Activated CD8-positive, alpha-beta memory T cell treated with anti-CD3 and anti-CD28 coated beads for 48 hours (primary cell): ENCODE results near the gene ZNF235.
"Not testable (repeated sequence)": the region's sequence is repeated elsewhere in the genome, so short reads cannot be mapped to it uniquely, and the experiment has no call there.

ENCODE experiments used
- DNase-seq, 3 experiments: peaks; one replicate each; pipeline ENCODE4 v3.0.0-alpha.2; 2020; ENCODE audit warnings: low read depth in 2 of 3, low spot score in 2 of 3

ZNF235 gene

DNA sequence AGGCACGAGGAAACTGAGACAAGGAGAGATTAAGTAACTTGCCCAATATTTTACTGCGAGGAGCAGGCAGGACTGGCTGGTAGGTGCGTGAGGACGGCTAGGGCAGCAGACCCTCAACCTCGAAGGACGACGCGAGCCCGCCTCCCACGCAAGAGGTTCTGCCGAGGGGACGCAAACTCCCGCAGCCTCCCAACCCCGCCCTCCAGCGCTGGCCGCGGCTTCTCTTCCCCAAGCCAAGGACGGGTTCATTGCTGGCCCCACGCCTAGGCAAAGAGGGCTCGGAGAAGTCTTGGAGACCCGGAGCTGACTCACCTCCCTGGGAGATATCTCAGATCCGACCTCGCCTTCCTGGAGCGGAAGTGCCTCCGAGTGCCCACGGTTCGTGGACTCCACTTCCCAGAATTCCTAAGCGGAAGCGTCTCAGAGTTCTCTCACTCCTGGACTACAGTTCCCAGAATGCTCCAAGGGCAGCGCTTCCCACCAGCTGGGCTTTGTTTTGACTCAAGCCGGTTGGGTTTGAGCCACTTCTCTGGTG lies at the start of gene ZNF235:
ZNF235 (minus strand) TSS at position 367 of the 535 bp plus-strand sequence. CDS start 1,621 bp downstream, outside the sequence.
- DNase-seq, result peak; percentile 29 to 45 (median 44)

DNA sequence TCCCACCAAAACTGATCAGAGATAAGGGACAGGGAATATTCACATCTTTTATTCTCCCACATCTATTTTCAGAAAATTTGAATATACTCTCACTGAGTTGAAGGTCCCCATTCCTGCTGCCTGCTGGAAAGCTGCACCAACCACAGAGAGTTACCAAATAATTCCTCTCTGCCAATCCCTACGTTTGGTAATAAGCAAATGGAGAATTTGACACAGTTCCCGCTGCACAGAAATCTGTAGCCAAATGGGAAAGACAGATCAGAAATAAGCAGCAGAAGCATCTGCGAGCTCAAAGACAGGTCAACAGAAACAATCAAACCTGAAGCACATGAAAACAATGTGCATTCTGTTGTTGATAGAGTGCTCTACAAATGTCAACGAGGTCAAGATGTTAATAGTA lies 41.7 kb upstream of the ZNF235 start:
- no peak for DNase-seq

DNA sequence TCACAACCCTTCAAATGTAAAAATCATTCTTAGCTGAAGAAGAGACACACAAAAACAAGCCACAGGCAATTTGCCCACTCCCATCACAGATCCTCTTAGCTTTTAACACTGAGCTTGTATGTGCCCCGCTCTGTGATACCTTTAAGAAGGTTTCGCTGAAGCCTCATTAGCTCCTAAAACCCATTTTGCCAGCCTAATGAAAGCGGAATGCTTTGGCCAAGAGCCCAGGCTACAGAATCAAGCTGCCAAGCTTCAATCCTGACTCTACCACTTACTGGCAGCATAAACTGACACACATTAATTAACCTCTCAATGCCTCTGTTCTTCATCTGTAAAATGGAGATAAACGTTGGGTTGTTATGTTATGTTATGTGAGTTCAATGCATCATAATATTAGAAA lies 41.1 kb upstream of the ZNF235 start:
- DNase-seq, result no peak

DNA sequence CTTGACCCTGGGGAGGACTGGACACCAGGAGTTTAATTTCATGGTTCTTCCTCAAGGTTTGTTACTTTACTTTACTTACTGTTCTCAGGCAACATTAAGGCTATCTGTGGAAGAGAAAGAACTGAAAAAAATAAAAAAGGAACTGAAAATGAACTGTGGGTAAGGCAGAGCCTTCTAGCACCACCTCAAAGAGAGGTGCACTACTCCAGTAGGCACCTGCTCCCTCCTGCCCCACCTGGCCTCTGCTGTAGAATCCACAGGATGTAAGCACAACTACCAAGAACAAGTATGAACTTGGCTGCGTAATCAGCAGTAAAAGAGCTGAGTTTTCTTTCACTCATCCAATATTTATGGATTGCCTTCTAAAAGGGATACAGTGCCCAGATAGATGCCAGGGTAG lies 39.4 kb upstream of the ZNF235 start:
- DNase-seq, result no peak

DNA sequence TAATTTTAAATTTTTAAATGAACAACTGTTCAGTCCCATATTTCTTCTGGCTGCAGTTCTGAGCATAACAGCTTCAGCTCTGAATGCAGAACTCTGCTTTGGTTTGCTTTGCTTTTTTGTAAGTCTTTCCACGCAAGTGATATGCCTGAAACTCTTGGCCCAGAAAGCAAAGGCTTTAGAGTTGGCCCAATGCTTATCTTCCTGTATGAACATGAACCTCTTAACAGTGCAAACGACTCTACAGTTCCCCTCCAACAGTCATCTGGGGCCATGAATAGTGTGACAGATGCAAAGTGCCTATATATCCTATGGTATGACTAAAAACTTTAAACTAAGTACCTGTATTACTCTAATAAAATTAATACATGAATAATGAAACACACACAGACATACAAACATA lies 37.0 kb upstream of the ZNF235 start:
- no peak for DNase-seq

DNA sequence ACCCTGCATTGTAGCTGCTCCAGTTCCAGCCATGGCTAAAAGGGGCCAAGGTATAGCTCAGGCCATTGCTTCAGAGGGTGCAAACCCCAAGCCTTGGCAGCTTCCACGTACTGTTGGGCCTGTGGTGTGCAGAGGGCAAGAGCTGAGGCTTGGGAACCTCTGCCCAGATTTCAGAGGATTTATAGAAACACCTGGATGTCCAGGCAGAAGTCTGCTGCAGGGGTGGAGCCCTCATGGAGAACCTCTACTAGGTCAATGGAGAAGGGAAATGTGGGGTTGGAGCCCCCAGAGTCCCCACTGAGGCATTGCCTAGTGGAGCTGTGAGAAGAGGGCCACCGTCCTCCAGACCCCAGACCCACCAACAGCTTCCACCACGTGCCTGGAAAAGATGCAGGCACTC lies 29.8 kb upstream of the ZNF235 start:
- not testable (repeated sequence) for DNase-seq

DNA sequence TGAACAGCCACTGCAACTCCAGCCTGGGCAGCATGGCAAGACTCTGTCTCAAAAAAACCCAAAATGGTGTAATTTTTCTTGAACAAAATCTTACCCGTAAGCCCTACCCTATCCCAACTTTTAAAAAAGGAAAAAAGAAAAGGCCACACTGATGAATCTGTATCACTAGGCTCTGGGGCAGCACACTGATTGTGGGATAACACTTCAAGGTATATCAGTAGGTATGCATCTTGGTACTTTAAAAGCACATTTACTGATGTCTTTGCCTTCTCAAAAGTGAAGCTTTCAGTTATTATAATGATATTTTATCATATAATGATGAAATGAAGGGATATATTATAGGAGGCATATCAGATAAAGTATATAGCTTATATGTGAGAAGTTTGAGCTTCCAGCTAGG lies 27.3 kb upstream of the ZNF235 start:
- no peak for DNase-seq

DNA sequence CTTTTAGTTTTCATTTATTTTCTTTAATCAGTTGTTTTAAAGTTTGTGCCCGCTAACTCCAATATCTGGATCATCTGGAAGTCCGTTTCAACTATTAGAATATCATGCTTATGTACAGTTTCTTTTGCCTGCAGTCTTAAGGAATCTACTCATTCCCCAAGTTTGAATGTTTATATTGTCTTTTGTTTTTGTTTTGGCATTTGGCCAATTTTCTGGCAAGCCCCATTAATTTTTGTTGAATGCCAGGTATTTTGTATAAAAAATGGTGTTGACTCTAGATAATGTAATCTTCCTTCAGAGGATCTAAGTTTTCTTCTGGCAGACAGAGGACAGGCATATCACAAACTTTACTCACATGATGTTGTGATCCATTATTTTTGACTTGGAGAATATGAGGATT lies 11.1 kb upstream of the ZNF235 start:
- DNase-seq, result no peak

DNA sequence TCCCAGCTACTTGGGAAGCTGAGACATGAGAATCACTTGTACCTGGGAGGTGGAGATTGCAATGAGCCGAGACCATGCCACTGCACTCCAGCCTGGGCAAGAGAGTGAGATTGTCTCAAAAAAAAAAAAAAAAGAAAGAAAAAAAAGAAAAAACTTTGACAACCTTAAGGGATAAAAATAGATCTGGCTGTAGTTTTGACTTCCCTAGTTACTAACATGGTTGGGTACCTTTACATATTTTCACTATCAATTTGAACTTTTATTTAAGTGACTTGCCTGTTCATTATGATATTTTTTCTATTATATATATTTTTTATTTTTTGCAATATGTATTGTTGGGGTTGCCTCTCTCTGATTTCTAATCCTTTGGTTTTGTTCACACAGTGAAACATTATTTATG lies 8.4 kb upstream of the ZNF235 start:
- no peak for DNase-seq

DNA sequence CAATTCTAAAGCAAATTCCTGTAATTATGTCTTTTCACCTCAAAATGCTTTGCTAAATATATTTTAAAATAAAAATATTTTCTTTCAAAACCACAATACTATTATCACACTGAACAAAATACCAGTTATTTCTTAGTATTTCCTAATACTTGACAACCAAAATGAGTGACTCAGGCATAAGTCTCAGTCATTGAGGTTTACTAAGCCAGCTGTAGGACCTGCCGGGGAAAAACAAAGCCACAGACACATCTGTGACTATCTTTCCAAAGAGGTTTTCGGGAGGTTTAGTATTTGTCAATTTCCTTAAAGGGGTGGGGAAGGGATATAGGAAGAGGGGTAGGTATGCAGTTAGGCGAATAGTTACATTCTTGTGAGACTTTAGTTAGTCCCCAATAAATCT lies 3.2 kb upstream of the ZNF235 start:
- DNase-seq, result no peak

DNA sequence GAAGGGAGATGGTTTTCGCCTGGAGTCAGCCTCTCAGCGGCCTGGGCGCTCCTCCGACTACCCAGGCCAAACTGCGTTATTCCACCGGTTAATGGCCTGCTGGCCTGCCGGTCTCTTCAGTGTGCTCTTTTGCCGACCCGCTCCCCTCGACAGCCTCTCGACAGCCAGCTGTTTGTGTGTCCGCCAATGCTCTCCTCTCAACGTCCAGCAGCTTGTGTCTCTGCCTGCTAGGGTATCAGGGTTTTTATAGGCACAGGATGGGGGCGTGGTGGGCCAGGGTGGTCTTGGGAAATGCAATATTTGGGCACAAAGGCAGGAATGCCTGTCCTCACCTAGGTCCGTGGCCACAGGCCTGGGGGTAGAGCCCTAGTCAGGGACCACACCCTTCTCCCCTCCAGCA lies 1.5 kb upstream of the ZNF235 start:
- DNase-seq, result no peak

DNA sequence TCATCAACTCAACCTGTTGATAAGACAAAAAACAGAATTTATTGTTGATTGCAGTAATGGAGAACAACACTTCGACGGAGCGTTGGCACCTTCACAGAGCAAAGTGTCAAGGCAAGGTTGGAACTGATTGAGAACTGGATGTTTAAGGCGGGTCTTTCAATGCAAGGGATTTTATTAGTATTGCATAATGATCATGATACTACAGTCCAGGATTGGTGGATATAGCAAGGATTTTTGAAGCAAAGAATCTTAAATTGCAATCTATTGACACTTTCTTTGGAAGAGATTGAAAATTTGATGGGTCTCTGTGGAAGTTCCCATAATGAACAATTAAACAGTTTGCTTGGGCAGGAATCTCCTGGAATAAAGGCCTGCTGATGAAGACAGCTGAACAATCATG lies 632 bp upstream of the ZNF235 start:
- DNase-seq, result no peak

DNA sequence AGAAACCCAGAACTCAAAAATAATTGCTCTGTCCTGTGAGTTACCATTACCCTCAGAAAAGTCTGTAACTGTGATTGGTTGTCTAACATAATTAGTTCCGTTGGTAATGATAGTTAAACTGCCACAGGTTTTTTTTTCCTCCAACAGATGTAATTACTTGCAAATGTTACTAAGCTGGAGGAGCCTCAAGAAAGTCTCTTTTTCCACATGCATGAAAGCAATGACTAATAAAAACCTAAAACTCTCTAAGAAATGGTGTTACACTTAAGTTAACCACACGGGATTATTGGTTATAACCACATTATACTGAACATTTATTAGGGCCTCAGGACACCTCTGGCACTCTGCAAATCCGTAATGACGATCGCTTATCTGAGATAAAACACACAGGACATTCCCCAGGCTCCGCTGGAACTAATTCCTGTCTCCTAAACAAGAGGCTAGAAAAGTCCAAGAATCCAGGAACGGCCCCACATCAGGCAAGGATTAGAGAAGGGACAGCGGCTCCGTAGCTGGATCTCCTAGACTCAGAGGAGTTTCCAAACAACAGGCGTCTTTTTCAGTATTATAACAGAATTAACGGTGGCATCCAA lies 753 bp downstream of the ZNF235 start:
- no peak for DNase-seq

DNA sequence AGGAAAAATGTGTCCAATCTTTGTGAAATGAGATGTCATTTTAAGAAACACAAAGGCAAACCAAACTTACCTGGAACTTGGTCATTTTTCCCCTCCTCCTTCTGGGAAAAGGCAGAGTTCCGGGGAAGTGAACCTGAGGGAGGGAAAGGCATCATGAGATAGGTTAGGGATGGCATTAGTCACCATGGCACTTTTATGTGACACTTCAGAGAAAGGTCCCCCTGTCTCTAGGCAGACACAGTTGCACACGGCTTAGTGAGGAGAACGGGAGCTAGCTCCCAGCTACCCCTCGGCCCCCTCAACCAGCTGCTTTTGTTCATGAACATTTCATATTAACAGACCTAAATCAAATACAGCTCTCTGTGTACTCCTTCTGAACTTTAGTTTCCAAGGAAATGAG lies 1.5 kb downstream of the ZNF235 start:
- no peak for DNase-seq

DNA sequence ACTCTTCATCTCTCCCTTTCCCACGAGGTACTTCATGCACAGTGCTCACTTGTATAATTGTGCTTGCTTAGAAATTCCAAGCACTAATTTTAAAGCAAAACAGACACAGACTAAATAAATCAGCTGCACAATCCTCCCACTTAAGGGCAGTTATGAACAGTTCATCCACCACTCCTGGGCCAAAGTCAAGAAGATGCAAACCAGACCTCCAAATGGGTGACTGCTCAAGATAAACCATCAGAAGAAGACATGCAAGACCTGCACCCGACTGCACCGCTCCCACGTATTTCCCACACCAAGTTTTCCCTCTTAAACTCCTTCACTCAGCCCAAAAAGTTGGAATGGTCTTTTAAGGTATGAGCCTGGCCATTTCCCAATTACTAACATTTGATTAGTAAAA lies 19.9 kb downstream of the ZNF235 start:
- no peak for DNase-seq

DNA sequence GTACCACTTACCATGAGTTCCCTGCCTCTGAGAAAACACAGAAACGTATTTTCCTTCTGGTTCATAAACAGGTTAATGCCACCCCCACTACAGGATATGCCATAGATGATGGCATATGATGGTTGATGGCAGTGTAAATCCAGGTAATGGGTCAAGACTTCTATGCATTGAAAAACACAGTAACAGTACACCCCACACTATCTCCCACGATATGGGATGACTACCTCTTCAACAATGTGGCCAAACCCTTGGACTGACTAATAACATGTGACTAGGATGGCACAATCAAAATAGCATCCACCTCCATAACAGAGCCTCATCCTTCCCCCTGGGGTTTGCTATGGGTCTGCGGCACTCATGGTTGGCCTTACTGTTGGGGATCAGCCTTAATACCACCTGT lies 22.0 kb downstream of the ZNF235 start:
- DNase-seq, result no peak

DNA sequence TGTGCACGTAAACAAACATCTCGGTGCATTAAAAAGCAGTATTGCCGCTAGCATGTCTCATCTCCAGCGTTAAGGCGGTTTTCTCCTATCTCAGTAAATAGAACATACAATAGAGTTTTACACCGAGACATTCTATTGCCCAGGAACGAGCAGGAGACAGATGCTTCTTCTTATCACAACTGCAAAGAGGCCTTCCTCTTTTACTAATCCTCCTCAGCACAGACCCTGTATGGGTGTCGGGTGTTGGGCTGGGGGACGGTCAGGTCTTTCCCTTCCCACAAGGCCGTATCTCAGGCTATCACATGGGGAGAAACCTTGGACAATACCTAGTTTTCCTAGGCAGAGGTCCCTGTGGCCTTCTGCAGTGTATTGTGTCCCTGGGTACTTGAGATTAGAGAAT lies 23.9 kb downstream of the ZNF235 start:
- DNase-seq, result no peak

DNA sequence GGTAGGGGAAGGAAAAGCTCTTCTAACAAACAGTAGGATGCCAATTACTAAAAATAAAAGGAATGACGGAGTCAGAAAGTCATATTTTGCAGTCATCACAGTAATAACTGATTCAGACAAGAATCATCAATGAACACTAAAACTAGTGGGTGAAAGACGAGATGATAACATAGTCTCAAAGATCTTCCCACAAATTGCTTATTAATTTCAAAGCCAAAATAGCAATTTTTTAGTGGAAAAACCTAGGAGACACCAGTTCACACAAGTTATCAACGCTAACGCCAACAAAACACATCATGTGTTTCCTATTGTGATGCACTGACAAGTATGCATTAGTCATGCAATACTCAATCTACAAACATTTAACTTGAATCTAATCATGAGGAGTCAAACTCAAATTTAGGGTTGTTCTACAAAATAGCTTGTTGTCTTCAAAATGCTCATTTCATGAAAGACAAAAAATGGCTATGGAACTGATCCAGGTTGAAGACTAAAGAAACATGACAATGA lies 26.6 kb downstream of the ZNF235 start:
- DNase-seq, result no peak

DNA sequence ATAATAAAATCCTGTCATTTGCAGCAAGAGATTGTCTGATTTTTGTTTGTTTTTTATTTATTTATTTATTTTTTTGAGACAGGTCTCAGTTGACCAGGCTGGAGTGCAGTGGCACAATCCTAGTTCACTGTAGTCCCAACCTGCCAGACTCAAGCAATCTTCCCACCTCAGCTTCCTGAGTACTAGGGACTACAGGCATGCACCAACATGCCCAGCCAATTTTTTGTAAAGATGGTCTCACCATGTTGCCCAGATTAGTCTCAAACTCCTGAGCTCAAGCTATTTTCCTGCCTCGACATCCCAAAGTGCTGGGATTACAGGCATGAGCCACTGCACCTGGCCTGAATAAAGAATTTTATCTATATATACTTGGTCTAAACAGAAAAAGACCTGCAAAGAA lies 27.5 kb downstream of the ZNF235 start:
- DNase-seq, result no peak

DNA sequence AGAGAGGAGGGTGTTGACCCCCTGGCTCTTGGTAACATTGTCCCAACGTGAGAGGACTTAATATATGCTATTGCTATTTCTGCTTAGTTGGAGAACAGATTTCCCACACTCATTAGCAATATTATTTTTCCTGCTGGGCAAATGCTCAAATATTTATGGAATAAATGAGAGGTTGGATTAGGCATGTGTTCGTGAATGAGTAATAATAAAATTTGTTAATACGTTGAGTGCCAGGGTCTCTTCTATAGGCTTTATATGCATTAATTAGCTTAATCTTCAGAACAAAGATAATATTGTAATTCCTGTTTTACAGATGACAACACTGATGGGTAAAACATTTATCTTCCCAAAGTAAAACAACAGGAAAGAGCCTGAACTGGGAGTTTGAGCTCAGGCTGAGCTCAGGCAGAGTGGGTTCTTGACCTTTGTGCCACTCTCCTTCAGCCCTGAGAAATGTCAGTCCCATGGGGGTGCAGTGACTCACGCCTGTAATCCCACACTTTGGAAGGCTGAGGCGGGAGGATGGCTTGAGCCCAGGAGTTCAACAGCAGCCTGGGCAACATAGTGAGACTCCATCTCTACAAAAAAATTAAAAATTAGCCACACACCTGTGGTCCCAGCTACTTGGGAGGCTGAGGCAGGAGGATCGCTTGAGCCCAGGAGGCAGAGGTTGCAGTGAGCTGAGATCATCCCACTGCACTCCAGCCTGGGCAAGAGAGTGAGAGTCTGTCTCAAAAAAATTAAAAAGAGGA lies 44.0 kb downstream of the ZNF235 start:
- no peak for DNase-seq

DNA sequence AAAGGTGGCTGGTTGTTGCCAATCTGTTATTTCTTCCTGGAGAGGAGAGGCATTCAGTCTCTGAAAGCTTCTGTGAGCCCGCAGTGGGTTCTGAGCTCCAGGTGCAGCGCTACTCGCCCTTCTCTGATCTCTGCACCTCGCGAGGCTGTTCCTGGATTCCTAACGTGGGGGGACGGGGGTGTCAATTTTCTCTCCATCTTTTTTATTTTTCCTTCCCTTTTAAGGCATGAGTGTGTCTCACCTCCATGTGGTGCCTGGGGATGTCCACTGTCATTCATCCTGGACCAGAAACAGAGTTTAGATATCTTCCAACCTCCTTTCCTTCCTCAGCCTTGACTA lies 44.5 kb downstream of the ZNF235 start:
- no peak for DNase-seq

DNA sequence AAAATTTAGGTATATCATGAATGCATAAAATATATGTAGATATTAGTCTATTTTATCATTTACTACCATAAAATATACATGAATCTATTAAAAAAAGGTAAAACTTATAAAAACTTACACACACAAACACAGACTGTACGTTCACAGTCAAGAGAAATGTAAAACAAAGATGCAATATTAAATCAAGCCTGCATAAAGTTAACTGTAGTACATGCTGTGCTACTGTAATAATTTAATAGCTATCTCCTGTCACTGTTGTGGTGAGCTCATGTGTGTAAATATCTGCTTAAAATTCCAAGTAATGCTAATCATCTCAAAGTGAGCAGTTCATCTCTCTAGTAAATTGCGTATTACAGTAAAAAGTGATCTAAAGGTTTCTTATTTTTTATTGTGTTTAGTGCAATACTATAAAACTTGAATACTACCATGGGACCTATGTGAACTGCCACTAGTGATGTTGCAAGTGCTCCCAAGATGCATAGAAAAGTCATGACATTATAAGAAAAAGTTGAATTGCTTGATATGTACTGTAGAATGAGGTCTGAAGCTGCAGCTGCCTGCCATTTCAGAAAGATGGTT lies 45.9 kb downstream of the ZNF235 start:
- DNase-seq, result no peak
